GM12872 (cell line): ENCODE data around the gene MAGEB6.

Experiments used
- CTCF ChIP-seq: IDR thresholded peaks from 3 replicates; pipeline ENCODE4 v1.5.1; 2011; ENCODE audit warnings: low read depth, mild to moderate bottlenecking, low read length, moderate library complexity; ENCODE audit not compliant: insufficient read depth

Gene MAGEB6

DNA sequence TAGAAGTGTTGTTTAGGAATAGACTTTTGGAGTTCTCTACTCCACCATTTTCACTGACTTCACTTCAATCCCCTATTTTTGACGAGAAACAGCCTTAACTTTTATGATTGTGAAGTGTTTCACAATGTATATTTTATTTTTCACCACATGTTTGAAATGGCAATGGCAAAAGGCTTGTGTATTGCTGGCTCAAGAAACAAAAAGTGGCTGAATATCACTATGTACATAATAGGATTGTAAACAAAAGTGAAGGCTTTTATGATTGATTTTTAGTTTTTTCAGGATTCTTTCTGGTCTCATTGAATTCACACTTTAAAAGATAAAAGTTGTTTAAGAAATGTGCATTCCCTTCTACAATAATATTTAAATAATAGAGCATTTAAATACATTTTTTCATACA lies 41.9 kb downstream of the MAGEB6 start:
- no peak for TF ChIP-seq CTCF
